Stimulated activated naive B cell treated with anti-CD40 and anti-IgM and Interleukin-4, amounts not matched to agents 10 μg/mL and 1 μg/mL and 100 μg/mL, for 72 hours (primary cell): ENCODE results near the gene RAB7B.
A peak's percentile ranks its signal among the peaks of the same experiment; 100 is the strongest.
"Not testable (repeated sequence)": the region's sequence is repeated elsewhere in the genome, so short reads cannot be mapped to it uniquely, and the experiment has no call there.

Source experiments
- ATAC-seq, 2 donors: fragments of 150-1000 bp; cut with Tn5 transposase; replicated peaks; 2 replicates each; pipeline ENCODE4 v1.10.0; 2021; ENCODE audit warnings: moderate library complexity in 1 of 2
- DNase-seq: peaks from one replicate; pipeline ENCODE4 v3.0.0; 2021
- H3K27ac Mint-ChIP-seq: one replicate; pipeline ENCODE4 v1.8.0; 2022; ENCODE audit warnings: mild to moderate bottlenecking, mixed read lengths
- H3K27me3 Mint-ChIP-seq, 2 donors: one replicate each; pipeline ENCODE4 v1.8.0; 2022; ENCODE audit warnings: mixed read lengths in 2 of 2
- H3K36me3 Mint-ChIP-seq, 2 donors: one replicate each; pipeline ENCODE4 v1.8.0; 2022; ENCODE audit warnings: mixed read lengths in 2 of 2, mild to moderate bottlenecking in 1 of 2
- H3K4me1 Mint-ChIP-seq, 2 donors: one replicate each; pipeline ENCODE4 v1.8.0; 2022; ENCODE audit warnings: mixed read lengths in 2 of 2, mild to moderate bottlenecking in 1 of 2
- H3K4me3 Mint-ChIP-seq, 2 donors: one replicate each; pipeline ENCODE4 v1.8.0; 2022; ENCODE audit warnings: mild to moderate bottlenecking in 2 of 2, mixed read lengths in 2 of 2, moderate library complexity in 1 of 2
- H3K9me3 Mint-ChIP-seq, 2 donors: one replicate each; pipeline ENCODE4 v1.8.0; 2022; ENCODE audit warnings: mixed read lengths in 2 of 2, mild to moderate bottlenecking in 1 of 2

The RAB7B gene

GRCh38 chr1:206002871-206003801 lies at the start of gene RAB7B:
TSS of gene RAB7B (minus strand) at chr1:206003395. CDS start at chr1:205994135, 9,260 bp downstream.
- H3K36me3 Mint-ChIP-seq, result no peaks in the 10 kb centered on the region
- ATAC-seq, result peak; percentile 33 to 50

GRCh38 chr1:206052231-206052865 lies 49.2 kb upstream of the RAB7B start:
- H3K4me1 Mint-ChIP-seq, result peaks cover 57 to 84% of the 10 kb centered on the region in 2 donors
- peaks cover 39 to 41% of the 10 kb centered on the region in 2 donors for H3K36me3 Mint-ChIP-seq
- H3K9me3 Mint-ChIP-seq, ATAC-seq, H3K27me3 Mint-ChIP-seq: not testable (repeated sequence)
- peak overlapping the region; percentile 84 to 87 for H3K4me3 Mint-ChIP-seq
- peak; percentile 57 for DNase-seq
- peak overlapping the region; percentile 95 for H3K27ac Mint-ChIP-seq

More at GRCh38 chr1:206002871-206003801, at the start of gene RAB7B:
- DNase-seq, result no peak
- no peak within 1 kb of the TSS for H3K4me3 Mint-ChIP-seq
- H3K4me1 Mint-ChIP-seq, result peaks cover 17% of the 10 kb centered on the region in 2 donors
- peak within 1 kb of the TSS; percentile 1 for H3K27ac Mint-ChIP-seq
- no peaks in the 10 kb centered on the region for H3K9me3 Mint-ChIP-seq
- H3K27me3 Mint-ChIP-seq, result no peaks in the 10 kb centered on the region

- peaks cover 23 to 29% of the 10 kb centered on the region in 2 donors for H3K36me3 Mint-ChIP-seq
- ATAC-seq (peak; percentile 88 to 90), DNase-seq (peak; percentile 95)
- peaks cover 55 to 84% of the 10 kb centered on the region in 2 donors for H3K4me1 Mint-ChIP-seq
- H3K9me3 Mint-ChIP-seq, result peaks cover 0 to 2% of the 10 kb centered on the region in 2 donors
- H3K4me3 Mint-ChIP-seq, result peak overlapping the region; percentile 11 to 26
- peak overlapping the region; percentile 95 for H3K27ac Mint-ChIP-seq
- H3K27me3 Mint-ChIP-seq, result no peaks in the 10 kb centered on the region
Measured at GRCh38 chr1:206050655-206051235, 47.5 kb upstream of the RAB7B start.

- DNase-seq (no peak), ATAC-seq (no peak)
- H3K9me3 Mint-ChIP-seq, result peaks cover 0 to 2% of the 10 kb centered on the region in 2 donors
- peaks cover 19 to 22% of the 10 kb centered on the region in 2 donors for H3K36me3 Mint-ChIP-seq
- H3K27ac Mint-ChIP-seq, result peak overlapping the region; percentile 95
- no peaks in the 10 kb centered on the region for H3K27me3 Mint-ChIP-seq
- peak overlapping the region; percentile 25 to 50 for H3K4me3 Mint-ChIP-seq
- H3K4me1 Mint-ChIP-seq, result peaks cover 55 to 77% of the 10 kb centered on the region in 2 donors
Measured at GRCh38 chr1:206049919-206050600, 46.9 kb upstream of the RAB7B start.

GRCh38 chr1:206049293-206049692 lies 46.1 kb upstream of the RAB7B start:
- DNase-seq (peak; percentile 55), ATAC-seq (peak; percentile 58 to 61)
- Mint-ChIP-seq H3K4me3 (no peak overlapping the region), H3K36me3 (peaks cover 17 to 19% of the 10 kb centered on the region in 2 donors), H3K27me3 (no peaks in the 10 kb centered on the region), H3K9me3 (peaks cover 0 to 2% of the 10 kb centered on the region in 2 donors), H3K4me1 (peaks cover 53 to 73% of the 10 kb centered on the region in 2 donors), H3K27ac (peak overlapping the region; percentile 95)

GRCh38 chr1:206048582-206048981 lies 45.4 kb upstream of the RAB7B start:
- H3K27ac Mint-ChIP-seq, result peak overlapping the region; percentile 65
- H3K27me3 Mint-ChIP-seq, result no peaks in the 10 kb centered on the region
- ATAC-seq, result no peak
- peaks cover 0 to 2% of the 10 kb centered on the region in 2 donors for H3K9me3 Mint-ChIP-seq
- peaks cover 50 to 67% of the 10 kb centered on the region in 2 donors for H3K4me1 Mint-ChIP-seq
- peaks cover 11 to 14% of the 10 kb centered on the region in 2 donors for H3K36me3 Mint-ChIP-seq
- peak overlapping the region in 1 of 2 donors; percentile 25 for H3K4me3 Mint-ChIP-seq
- DNase-seq, result no peak

GRCh38 chr1:206047271-206047670 lies 44.1 kb upstream of the RAB7B start:
- Mint-ChIP-seq H3K27ac (peak overlapping the region; percentile 87), H3K27me3 (no peaks in the 10 kb centered on the region), H3K4me3 (peak overlapping the region in 1 of 2 donors; percentile 43), H3K4me1 (peaks cover 45 to 60% of the 10 kb centered on the region in 2 donors), H3K9me3 (no peaks in the 10 kb centered on the region), H3K36me3 (peaks cover 5% of the 10 kb centered on the region in 2 donors)
- peak in 1 of 2 donors; percentile 17 for ATAC-seq
- no peak for DNase-seq

GRCh38 chr1:206041640-206042039 lies 38.4 kb upstream of the RAB7B start:
- peaks cover 3% of the 10 kb centered on the region in 2 donors for H3K36me3 Mint-ChIP-seq

GRCh38 chr1:206040328-206040727 lies 37.1 kb upstream of the RAB7B start:
- Mint-ChIP-seq H3K9me3 (no peaks in the 10 kb centered on the region), H3K36me3 (peaks cover 3% of the 10 kb centered on the region in 2 donors), H3K4me1 (peaks cover 37 to 70% of the 10 kb centered on the region in 2 donors), H3K27ac (peak overlapping the region; percentile 48), H3K27me3 (no peaks in the 10 kb centered on the region), H3K4me3 (peak overlapping the region in 1 of 2 donors; percentile 9)
- no peak for DNase-seq
- no peak for ATAC-seq

More at GRCh38 chr1:206041640-206042039, 38.4 kb upstream of the RAB7B start:
- ATAC-seq (peak; percentile 86 to 87), DNase-seq (peak; percentile 39)
- Mint-ChIP-seq H3K4me3 (peak overlapping the region; percentile 42 to 49), H3K27ac (peak overlapping the region; percentile 70), H3K9me3 (no peaks in the 10 kb centered on the region), H3K27me3 (no peaks in the 10 kb centered on the region), H3K4me1 (peaks cover 35 to 60% of the 10 kb centered on the region in 2 donors)

GRCh38 chr1:206039046-206039973 lies 36.1 kb upstream of the RAB7B start:
- H3K36me3 Mint-ChIP-seq, result peaks cover 3% of the 10 kb centered on the region in 2 donors
- ATAC-seq (peak; percentile 44 to 45), DNase-seq (peak; percentile 24)
- H3K4me3 Mint-ChIP-seq, result peak overlapping the region; percentile 65 to 66
- peak overlapping the region; percentile 91 for H3K27ac Mint-ChIP-seq
- H3K4me1 Mint-ChIP-seq, result peaks cover 45 to 81% of the 10 kb centered on the region in 2 donors
- no peaks in the 10 kb centered on the region for H3K9me3 Mint-ChIP-seq
- no peaks in the 10 kb centered on the region for H3K27me3 Mint-ChIP-seq

GRCh38 chr1:206037581-206037980 lies 34.4 kb upstream of the RAB7B start:
- H3K4me3 Mint-ChIP-seq, result peak overlapping the region in 1 of 2 donors; percentile 17
- peaks cover 0 to 2% of the 10 kb centered on the region in 2 donors for H3K9me3 Mint-ChIP-seq
- H3K27me3 Mint-ChIP-seq, result no peaks in the 10 kb centered on the region

GRCh38 chr1:206036663-206037455 lies 33.7 kb upstream of the RAB7B start:
- ATAC-seq (peak; percentile 74 to 75), DNase-seq (no peak)
- Mint-ChIP-seq H3K27ac (peak overlapping the region; percentile 48), H3K4me1 (peaks cover 59 to 97% of the 10 kb centered on the region in 2 donors), H3K9me3 (peaks cover 0 to 3% of the 10 kb centered on the region in 2 donors), H3K4me3 (peak overlapping the region in 1 of 2 donors; percentile 60), H3K36me3 (peaks cover 3% of the 10 kb centered on the region in 2 donors), H3K27me3 (no peaks in the 10 kb centered on the region)

More at GRCh38 chr1:206037581-206037980, 34.4 kb upstream of the RAB7B start:
- Mint-ChIP-seq H3K36me3 (peaks cover 3% of the 10 kb centered on the region in 2 donors), H3K27ac (peak overlapping the region; percentile 86), H3K4me1 (peaks cover 55 to 92% of the 10 kb centered on the region in 2 donors)
- DNase-seq, result no peak
- ATAC-seq, result no peak
